HEK293 (cell line): ENCODE data around the gene S100A11.

ENCODE experiments used
- CTCF ChIA-PET: fragments of 350-600 bp; formaldehyde crosslinking; extraction: SDS; loops from one replicate; lab custom pipeline; 2021; ENCODE audit warnings: antibody characterized with exemption; lab: Yijun Ruan, JAX
- POLR2A ChIA-PET: fragments of 300-600 bp; formaldehyde crosslinking; extraction: SDS; loops from one replicate; lab custom pipeline; 2020; ENCODE audit warnings: antibody characterized with exemption, inconsistent platforms; lab: Yijun Ruan, JAX
- H3K27ac ChIP-seq: fragments of 200-500 bp; sonication (Bioruptor generic); 2 replicates; pipeline ENCODE4 v1.5.1; 2014; ENCODE audit warnings: low read depth, low read length, control low read depth, inconsistent platforms; ENCODE audit errors: extremely low read depth
- H3K36me3 ChIP-seq, 2 experiments: fragments of 200-500 bp in 1 of 2; sonication (Bioruptor generic) in 1 of 2; 1 replicate in 1 of 2; 2 replicates in 1 of 2; pipeline ENCODE4 v1.5.1; 2014 to 2017; ENCODE audit warnings: inconsistent platforms in 2 of 2, low read length in 2 of 2; ENCODE audit not compliant: control insufficient read depth in 2 of 2, insufficient read depth in 1 of 2
- H3K4me1 ChIP-seq: fragments of 200-500 bp; sonication (Bioruptor generic); 2 replicates; pipeline ENCODE4 v1.5.1; 2014; ENCODE audit warnings: mild to moderate bottlenecking, low read length, inconsistent platforms; ENCODE audit not compliant: control insufficient read depth, insufficient read depth
- H3K4me3 ChIP-seq: 2 replicates; pipeline ENCODE4 v1.5.1; 2011; ENCODE audit warnings: low read depth, mild to moderate bottlenecking, control low read depth, low read length, moderate library complexity
- H3K9me3 ChIP-seq: fragments of 200-500 bp; sonication (Bioruptor generic); 2 replicates; pipeline ENCODE4 v1.5.1; 2014; ENCODE audit warnings: low read depth, low read length, inconsistent platforms; ENCODE audit not compliant: control insufficient read depth, insufficient read depth
- BCL11A ChIP-seq: fragments of 450-650 bp; formaldehyde crosslinking; IDR thresholded peaks from 2 replicates; pipeline ENCODE4 v1.5.1; 2016; ENCODE audit warnings: low read depth, missing biosample characterization, missing genetic modification characterization
- EGR2 ChIP-seq: fragments of 450-650 bp; formaldehyde crosslinking; IDR thresholded peaks from 2 replicates; pipeline ENCODE4 v1.5.1; 2016; ENCODE audit warnings: low read depth, missing biosample characterization, missing genetic modification characterization
- GFI1B ChIP-seq: fragments of 450-650 bp; formaldehyde crosslinking; IDR thresholded peaks from 2 replicates; pipeline ENCODE4 v1.5.1; 2016; ENCODE audit warnings: missing biosample characterization, missing genetic modification characterization
- IKZF3 ChIP-seq: fragments of 450-650 bp; IDR thresholded peaks from 2 replicates; pipeline ENCODE4 v1.5.0; 2018; ENCODE audit warnings: missing biosample characterization, mild to moderate bottlenecking, missing genetic modification characterization, moderate library complexity
- KLF16 ChIP-seq: fragments of 450-650 bp; formaldehyde crosslinking; IDR thresholded peaks from 2 replicates; pipeline ENCODE4 v1.5.1; 2017; ENCODE audit warnings: missing biosample characterization, missing genetic modification characterization
- KLF7 ChIP-seq: fragments of 450-650 bp; formaldehyde crosslinking; IDR thresholded peaks from 2 replicates; pipeline ENCODE4 v1.5.1; 2016; ENCODE audit warnings: missing biosample characterization, missing genetic modification characterization, borderline replicate concordance
- MZF1 ChIP-seq: fragments of 450-650 bp; formaldehyde crosslinking; IDR thresholded peaks from 2 replicates; pipeline ENCODE4 v1.5.1; 2017; ENCODE audit warnings: missing biosample characterization, missing genetic modification characterization, borderline replicate concordance
- SCRT1 ChIP-seq: fragments of 450-650 bp; formaldehyde crosslinking; IDR thresholded peaks from 2 replicates; pipeline ENCODE4 v1.5.1; 2016; ENCODE audit warnings: missing biosample characterization, missing genetic modification characterization, borderline replicate concordance
- SP3 ChIP-seq: fragments of 450-650 bp; formaldehyde crosslinking; IDR thresholded peaks from 2 replicates; pipeline ENCODE4 v1.5.1; 2016; ENCODE audit warnings: missing biosample characterization, missing genetic modification characterization
- YY1 ChIP-seq: fragments of 450-650 bp; formaldehyde crosslinking; IDR thresholded peaks from 2 replicates; pipeline ENCODE4 v1.5.1; 2018; ENCODE audit warnings: missing biosample characterization, missing genetic modification characterization
- ZBTB17 ChIP-seq: fragments of 450-650 bp; formaldehyde crosslinking; IDR thresholded peaks from 2 replicates; pipeline ENCODE4 v1.5.1; 2016; ENCODE audit warnings: missing biosample characterization, missing genetic modification characterization
- ZFP3 ChIP-seq: fragments of 450-650 bp; formaldehyde crosslinking; IDR thresholded peaks from 2 replicates; pipeline ENCODE4 v1.5.1; 2016; ENCODE audit warnings: low read depth, missing biosample characterization, missing genetic modification characterization
- ZNF121 ChIP-seq: fragments of 450-650 bp; formaldehyde crosslinking; IDR thresholded peaks from 2 replicates; pipeline ENCODE4 v1.5.1; 2016; ENCODE audit warnings: missing biosample characterization, missing genetic modification characterization
- ZNF140 ChIP-seq: fragments of 450-650 bp; formaldehyde crosslinking; IDR thresholded peaks from 2 replicates; pipeline ENCODE4 v1.5.1; 2016; ENCODE audit warnings: missing biosample characterization, missing genetic modification characterization
- ZNF157 ChIP-seq: fragments of 450-650 bp; formaldehyde crosslinking; IDR thresholded peaks from 2 replicates; pipeline ENCODE4 v1.5.1; 2016; ENCODE audit warnings: missing biosample characterization, missing genetic modification characterization
- ZNF175 ChIP-seq: fragments of 450-650 bp; formaldehyde crosslinking; IDR thresholded peaks from 2 replicates; pipeline ENCODE4 v1.5.1; 2016; ENCODE audit warnings: missing biosample characterization, missing genetic modification characterization
- ZNF184 ChIP-seq: fragments of 450-650 bp; IDR thresholded peaks from 2 replicates; pipeline ENCODE4 v1.5.1; 2018; ENCODE audit warnings: missing biosample characterization, mild to moderate bottlenecking, missing genetic modification characterization
- ZNF211 ChIP-seq: fragments of 450-650 bp; formaldehyde crosslinking; IDR thresholded peaks from 2 replicates; pipeline ENCODE4 v1.5.1; 2016; ENCODE audit warnings: low read depth, missing biosample characterization, missing genetic modification characterization
- ZNF214 ChIP-seq: fragments of 450-650 bp; formaldehyde crosslinking; IDR thresholded peaks from 2 replicates; pipeline ENCODE4 v1.5.1; 2017; ENCODE audit warnings: missing biosample characterization, mild to moderate bottlenecking, missing genetic modification characterization, borderline replicate concordance
- ZNF248 ChIP-seq: fragments of 450-650 bp; formaldehyde crosslinking; IDR thresholded peaks from 2 replicates; pipeline ENCODE4 v1.5.1; 2017; ENCODE audit warnings: missing biosample characterization, missing genetic modification characterization
- ZNF514 ChIP-seq: fragments of 450-650 bp; formaldehyde crosslinking; IDR thresholded peaks from 2 replicates; pipeline ENCODE4 v1.5.1; 2016; ENCODE audit warnings: missing biosample characterization, missing genetic modification characterization
- ZNF521 ChIP-seq: fragments of 450-650 bp; formaldehyde crosslinking; IDR thresholded peaks from 2 replicates; pipeline ENCODE4 v1.5.1; 2017; ENCODE audit warnings: missing biosample characterization, mild to moderate bottlenecking, missing genetic modification characterization
- ZNF555 ChIP-seq: fragments of 450-650 bp; formaldehyde crosslinking; conservative IDR thresholded peaks from 2 replicates; pipeline ENCODE4 v1.5.1; 2017; ENCODE audit warnings: missing biosample characterization, mild to moderate bottlenecking, missing genetic modification characterization, inconsistent platforms
- ZNF585B ChIP-seq: fragments of 450-650 bp; formaldehyde crosslinking; IDR thresholded peaks from 2 replicates; pipeline ENCODE4 v1.5.1; 2016; ENCODE audit warnings: missing biosample characterization, missing genetic modification characterization
- ZNF670 ChIP-seq: fragments of 450-650 bp; formaldehyde crosslinking; IDR thresholded peaks from 2 replicates; pipeline ENCODE4 v1.5.1; 2016; ENCODE audit warnings: missing biosample characterization, missing genetic modification characterization, low read depth
- ZNF677 ChIP-seq: fragments of 450-650 bp; IDR thresholded peaks from 2 replicates; pipeline ENCODE4 v1.5.0; 2018; ENCODE audit warnings: missing biosample characterization, mild to moderate bottlenecking, missing genetic modification characterization, moderate library complexity
- ZNF701 ChIP-seq: fragments of 450-650 bp; formaldehyde crosslinking; IDR thresholded peaks from 2 replicates; pipeline ENCODE4 v1.5.1; 2016; ENCODE audit warnings: missing biosample characterization, missing genetic modification characterization
- ZNF791 ChIP-seq: fragments of 450-650 bp; formaldehyde crosslinking; IDR thresholded peaks from 2 replicates; pipeline ENCODE4 v1.5.1; 2016; ENCODE audit warnings: missing biosample characterization, missing genetic modification characterization
- ZNF843 ChIP-seq: fragments of 450-650 bp; formaldehyde crosslinking; IDR thresholded peaks from 2 replicates; pipeline ENCODE4 v1.5.1; 2016; ENCODE audit warnings: missing biosample characterization, missing genetic modification characterization
- ZXDB ChIP-seq: fragments of 450-650 bp; formaldehyde crosslinking; IDR thresholded peaks from 2 replicates; pipeline ENCODE4 v1.5.1; 2016; ENCODE audit warnings: missing biosample characterization, missing genetic modification characterization
- TF ChIP-seq, protein P1 (sequence below): fragments of 450-650 bp; formaldehyde crosslinking; IDR thresholded peaks from 2 replicates; pipeline ENCODE4; 2016; ENCODE audit warnings: missing biosample characterization, missing genetic modification characterization
- TF ChIP-seq, protein P2 (sequence below): fragments of 450-650 bp; formaldehyde crosslinking; IDR thresholded peaks from 2 replicates; pipeline ENCODE4 v1.5.1; 2016; ENCODE audit warnings: missing biosample characterization, missing genetic modification characterization
- TF ChIP-seq, protein P3 (sequence below): fragments of 450-650 bp; formaldehyde crosslinking; IDR thresholded peaks from 2 replicates; pipeline ENCODE4 v1.5.1; 2017; ENCODE audit warnings: missing biosample characterization, missing genetic modification characterization

S100A11 gene

DNA sequence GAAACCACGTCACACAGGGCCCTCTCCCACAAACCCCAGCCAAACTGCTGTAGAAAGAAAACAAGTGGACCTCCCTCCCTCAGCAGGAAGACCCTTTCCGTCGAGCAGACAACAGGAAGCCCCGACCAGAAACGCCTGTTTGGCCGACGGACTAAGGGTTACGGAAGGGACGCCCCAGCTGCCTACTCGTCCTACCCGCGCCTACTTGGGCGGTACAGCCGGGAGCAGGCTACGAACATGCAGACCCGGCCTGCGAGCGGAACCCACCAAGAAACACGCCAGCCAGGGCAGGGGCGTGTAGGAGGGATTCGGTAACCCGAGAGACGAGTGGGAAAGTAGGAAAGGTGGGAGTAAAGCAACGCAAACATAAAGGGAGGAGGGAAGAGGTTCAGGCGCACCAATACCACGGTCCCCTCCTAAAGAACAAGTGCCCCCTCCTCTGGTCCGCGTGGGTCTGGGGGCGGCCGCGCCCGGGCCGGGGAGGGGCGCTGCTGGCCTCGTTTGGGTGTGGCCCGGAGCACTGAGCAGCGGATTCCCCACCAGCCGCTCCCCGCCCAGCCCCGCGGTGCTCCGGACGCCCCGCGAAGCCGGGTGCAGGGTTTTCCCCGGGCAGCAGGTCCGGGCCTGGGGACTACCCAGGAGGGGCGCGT lies 43.6 kb downstream of the S100A11 start (continued):
- TF ChIP-seq ZNF843 (tag by site-specific recombination), result no peak
- no peak for TF ChIP-seq ZNF157 (tag by site-specific recombination)
- no peak for TF ChIP-seq ZNF214 (tag by site-specific recombination)
- peak; percentile 96 for TF ChIP-seq EGR2 (tag by site-specific recombination)
- TF ChIP-seq ZNF211 (tag by site-specific recombination), result no peak
- TF ChIP-seq ZNF121 (tag by site-specific recombination), result no peak
- no peak for TF ChIP-seq ZFP3 (tag by site-specific recombination)
- TF ChIP-seq ZNF555 (tag by site-specific recombination), result no peak
- TF ChIP-seq ZNF184 (tag by site-specific recombination), result no peak
- no peak for TF ChIP-seq IKZF3 (tag by site-specific recombination)
- TF ChIP-seq KLF16 (tag by site-specific recombination), result no peak; the same call in 1 of the 2 replicates
- TF ChIP-seq KLF7 (tag by site-specific recombination), result no peak; the same call in 1 of the 2 replicates
- 0 out of 2 replicates have a peak, but pooled peaks have one; percentile 11 for TF ChIP-seq BCL11A (tag by site-specific recombination)

DNA sequence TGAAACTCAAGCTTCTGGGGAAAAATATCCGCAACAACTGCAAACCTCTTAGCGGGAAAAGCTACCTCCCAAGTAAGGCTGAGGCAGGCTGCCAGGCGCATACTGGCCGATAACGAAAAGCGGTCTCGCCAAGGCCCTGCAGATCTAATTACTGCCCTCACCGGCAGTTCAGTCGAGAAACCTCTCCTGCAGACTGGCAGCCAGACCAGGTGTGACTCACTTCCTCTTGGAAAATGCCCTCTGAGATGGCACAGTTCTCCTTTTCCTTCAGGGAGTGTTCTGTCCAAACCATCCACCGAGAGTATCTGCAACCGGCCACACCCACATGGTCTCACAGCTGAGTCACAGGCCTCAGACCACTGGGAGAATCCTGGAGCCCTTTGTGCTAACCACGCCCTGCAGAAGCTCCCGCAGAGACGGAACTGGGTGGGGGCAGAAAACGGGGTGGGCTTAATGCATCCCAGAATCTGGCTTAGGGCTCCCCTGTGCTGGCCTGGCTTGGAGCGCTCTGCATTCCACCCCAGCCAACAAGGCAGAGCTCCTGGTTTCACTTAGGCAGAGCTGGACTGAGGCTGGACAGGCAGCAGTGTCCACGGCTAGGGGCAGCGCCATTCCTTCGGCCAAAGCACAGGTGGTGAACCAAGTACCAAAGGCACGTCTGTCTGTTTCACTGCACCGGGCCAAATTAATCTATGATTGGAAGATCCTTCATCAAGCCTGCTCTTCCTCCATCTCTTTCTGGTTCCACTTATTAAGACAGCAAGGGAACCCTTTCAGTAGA lies 44.3 kb downstream of the S100A11 start:
- H3K36me3 ChIP-seq, result no peaks in the 10 kb centered on the region
- H3K4me3 ChIP-seq, result peak overlapping the region; percentile 79
- H3K27ac ChIP-seq, result peak overlapping the region; percentile 90
- ChIA-PET POLR2A (interaction anchor here (0.6 to 3.2 kb wide), 13 partner anchors 9 to 711 kb away, joined by 3 to 15 read pairs (median 5); partner anchors contain the start of genes TDRKH, THEM4, TUFT1 and ZNF687), CTCF (interaction anchor here (1.1 to 9.3 kb wide), 8 partner anchors 9 to 258 kb away, joined by 3 to 131 read pairs (median 7); no protein-coding TSS in a partner anchor)
- H3K9me3 ChIP-seq, result no peaks in the 10 kb centered on the region
- H3K4me1 ChIP-seq, result peaks cover 43% of the 10 kb centered on the region
- no peak for TF ChIP-seq ZNF677 (tag by site-specific recombination)
- no peak for TF ChIP-seq ZNF670
- TF ChIP-seq, protein P1, sequence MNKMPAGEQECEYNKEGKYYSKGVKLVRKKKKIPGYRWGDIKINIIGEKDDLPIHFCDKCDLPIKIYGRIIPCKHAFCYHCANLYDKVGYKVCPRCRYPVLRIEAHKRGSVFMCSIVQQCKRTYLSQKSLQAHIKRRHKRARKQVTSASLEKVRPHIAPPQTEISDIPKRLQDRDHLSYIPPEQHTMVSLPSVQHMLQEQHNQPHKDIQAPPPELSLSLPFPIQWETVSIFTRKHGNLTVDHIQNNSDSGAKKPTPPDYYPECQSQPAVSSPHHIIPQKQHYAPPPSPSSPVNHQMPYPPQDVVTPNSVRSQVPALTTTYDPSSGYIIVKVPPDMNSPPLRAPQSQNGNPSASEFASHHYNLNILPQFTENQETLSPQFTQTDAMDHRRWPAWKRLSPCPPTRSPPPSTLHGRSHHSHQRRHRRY (tag by site-specific recombination), result no peak
- no peak for TF ChIP-seq ZNF521 (tag by site-specific recombination)
- no peak for TF ChIP-seq SCRT1
- TF ChIP-seq SP3 (tag by site-specific recombination), result peak; percentile 83
- peak; percentile 96 for TF ChIP-seq ZBTB17 (tag by site-specific recombination)
- TF ChIP-seq ZNF585B (tag by site-specific recombination), result no peak
- TF ChIP-seq ZXDB, result peak; percentile 65
- no peak for TF ChIP-seq ZNF175
- TF ChIP-seq EGR2 (tag by site-specific recombination), result 0 out of 2 replicates have a peak, but pooled peaks have one; percentile 5
- no peak for TF ChIP-seq MZF1
- TF ChIP-seq YY1 (tag by site-specific recombination), result no peak
- no peak for TF ChIP-seq ZNF514 (tag by site-specific recombination)
- TF ChIP-seq ZNF248 (tag by site-specific recombination), result no peak
- TF ChIP-seq, protein P2, sequence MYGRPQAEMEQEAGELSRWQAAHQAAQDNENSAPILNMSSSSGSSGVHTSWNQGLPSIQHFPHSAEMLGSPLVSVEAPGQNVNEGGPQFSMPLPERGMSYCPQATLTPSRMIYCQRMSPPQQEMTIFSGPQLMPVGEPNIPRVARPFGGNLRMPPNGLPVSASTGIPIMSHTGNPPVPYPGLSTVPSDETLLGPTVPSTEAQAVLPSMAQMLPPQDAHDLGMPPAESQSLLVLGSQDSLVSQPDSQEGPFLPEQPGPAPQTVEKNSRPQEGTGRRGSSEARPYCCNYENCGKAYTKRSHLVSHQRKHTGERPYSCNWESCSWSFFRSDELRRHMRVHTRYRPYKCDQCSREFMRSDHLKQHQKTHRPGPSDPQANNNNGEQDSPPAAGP (tag by site-specific recombination), result peak; percentile 77
- TF ChIP-seq ZNF140 (tag by site-specific recombination), result no peak
- TF ChIP-seq ZNF701 (tag by site-specific recombination), result no peak
- no peak for TF ChIP-seq ZNF791 (tag by site-specific recombination)
- TF ChIP-seq, protein P3, sequence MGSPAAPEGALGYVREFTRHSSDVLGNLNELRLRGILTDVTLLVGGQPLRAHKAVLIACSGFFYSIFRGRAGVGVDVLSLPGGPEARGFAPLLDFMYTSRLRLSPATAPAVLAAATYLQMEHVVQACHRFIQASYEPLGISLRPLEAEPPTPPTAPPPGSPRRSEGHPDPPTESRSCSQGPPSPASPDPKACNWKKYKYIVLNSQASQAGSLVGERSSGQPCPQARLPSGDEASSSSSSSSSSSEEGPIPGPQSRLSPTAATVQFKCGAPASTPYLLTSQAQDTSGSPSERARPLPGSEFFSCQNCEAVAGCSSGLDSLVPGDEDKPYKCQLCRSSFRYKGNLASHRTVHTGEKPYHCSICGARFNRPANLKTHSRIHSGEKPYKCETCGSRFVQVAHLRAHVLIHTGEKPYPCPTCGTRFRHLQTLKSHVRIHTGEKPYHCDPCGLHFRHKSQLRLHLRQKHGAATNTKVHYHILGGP (tag by site-specific recombination), result no peak
- no peak for TF ChIP-seq GFI1B (tag by site-specific recombination)
